Suprapubic skin (tissue), 4 donors: ENCODE data around the gene CALML5. TPM values are rescaled to one million over a fixed set of nuclear protein-coding genes. Genes with fewer than 3 reads are reported as not detected.
A peak's percentile ranks its signal among the peaks of the same experiment; 100 is the strongest.

Experiments
- DNase-seq, 2 donors: peaks; one replicate each; pipeline ENCODE4 v3.0.0-alpha.2; 2019; ENCODE audit warnings: low spot score in 2 of 2
- H3K27ac ChIP-seq: fragments of 200-600 bp; sonication (generic); one replicate; pipeline ENCODE4 v1.5.1; 2019
- H3K27me3 ChIP-seq: fragments of 200-600 bp; sonication (generic); one replicate; pipeline ENCODE4 v1.5.1; 2019
- H3K36me3 ChIP-seq: fragments of 200-600 bp; sonication (generic); one replicate; pipeline ENCODE4 v1.5.1; 2019
- H3K4me1 ChIP-seq: fragments of 200-600 bp; sonication (generic); one replicate; pipeline ENCODE4 v1.5.1; 2019
- H3K4me3 ChIP-seq: fragments of 200-600 bp; sonication (generic); one replicate; pipeline ENCODE4 v1.5.1; 2019; ENCODE audit warnings: mild to moderate bottlenecking
- H3K9me3 ChIP-seq: fragments of 200-600 bp; sonication (generic); one replicate; pipeline ENCODE4 v1.5.1; 2019
- CTCF ChIP-seq, 2 donors: fragments of 200-600 bp in 1 of 2; fragments of 450-650 bp in 1 of 2; sonication (generic) in 1 of 2; IDR thresholded peaks; one replicate each; pipeline ENCODE4 v1.5.1; 2016 to 2019; ENCODE audit warnings: antibody characterized with exemption in 2 of 2, mild to moderate bottlenecking in 1 of 2, moderate library complexity in 1 of 2
- EP300 ChIP-seq: sonication (generic); formaldehyde crosslinking; IDR thresholded peaks from one replicate; pipeline ENCODE4 v1.6.1; 2017; ENCODE audit warnings: antibody characterized with exemption
- POLR2A ChIP-seq, 2 donors: fragments of 450-650 bp; IDR thresholded peaks; one replicate each; pipeline ENCODE4 v1.6.1; 2017; ENCODE audit warnings: antibody characterized with exemption in 2 of 2, mild to moderate bottlenecking in 2 of 2, moderate library complexity in 2 of 2
- POLR2AphosphoS5 ChIP-seq, 3 donors: sonication (generic); formaldehyde crosslinking; IDR thresholded peaks; one replicate each; pipeline ENCODE4 v1.6.1; 2017; ENCODE audit warnings: antibody characterized with exemption in 3 of 3
- whole genome bisulfite sequencing: methylation state at CpG from one replicate; pipeline ENCODE4 v1.1.5; 2018; 5-methylcytosine and 5-hydroxymethylcytosine counted together
- total RNA-seq, 4 donors: library from RNA; depleted of rRNA; stranded (reverse); fragments of >200 nt; gene quantifications; one replicate each; pipeline ENCODE4 v1.1.0, GENCODE V29; 2016

The CALML5 gene
- total RNA-seq, 4 donors from 2014 or later: 429 to 3,135 (median 2,230) TPM

DNA sequence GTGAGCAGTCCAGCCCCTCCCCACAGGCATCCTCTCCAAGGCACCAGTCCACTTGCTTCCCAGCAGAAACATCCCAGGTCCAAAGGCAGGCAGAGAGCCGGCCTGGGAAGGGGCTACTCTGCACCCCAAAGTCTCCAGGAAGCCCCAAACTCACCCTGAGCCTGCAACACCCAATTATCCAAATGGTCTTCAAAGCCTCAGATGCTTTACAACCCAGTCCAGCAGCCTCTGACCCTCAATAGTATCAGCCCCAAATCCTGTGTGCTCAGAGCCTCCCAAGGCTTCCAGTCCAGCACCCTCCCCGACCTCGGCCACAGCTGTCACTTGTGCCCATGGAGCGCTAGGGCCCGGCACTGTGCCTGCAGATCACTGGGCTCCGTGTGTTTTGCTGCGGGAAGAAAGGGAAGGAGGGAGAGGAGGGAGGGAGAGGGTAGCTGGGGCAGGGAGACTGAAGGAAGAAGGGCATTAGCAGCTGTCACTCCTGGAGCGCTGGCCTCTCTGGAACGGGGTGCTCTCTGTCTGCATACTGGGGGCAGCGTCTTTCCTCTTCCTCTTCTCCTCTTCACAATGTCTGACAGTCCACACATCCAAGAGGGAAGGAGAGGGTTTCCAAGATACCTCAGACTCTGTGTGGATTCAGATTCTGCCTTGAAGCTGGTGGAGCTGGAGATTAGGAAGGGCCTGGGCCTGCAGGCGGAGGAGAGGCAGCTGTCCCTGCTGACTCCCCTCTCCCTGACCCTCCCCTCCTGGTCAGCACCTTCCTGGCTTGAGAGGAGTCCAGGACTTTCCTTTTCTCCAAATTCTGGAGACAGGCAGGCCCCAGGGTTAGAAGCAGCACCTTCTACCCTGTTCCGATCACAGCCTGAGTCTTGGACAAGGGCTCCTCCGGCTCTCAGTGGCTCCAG is 13.2 kb downstream of the CALML5 start:
- 84% methylated on average over 11 of the region's 13 CpGs for WGBS
- TF ChIP-seq POLR2A (IDR thresholded peaks at IDR 0.05): no peak
- H3K27ac ChIP-seq: peak overlapping the region; percentile 42
- peak in 1 of 2 donors; percentile 62 for DNase-seq
- peak overlapping the region; percentile 2 for H3K4me3 ChIP-seq
- no peaks in the 10 kb centered on the region for H3K36me3 ChIP-seq
- H3K27me3 ChIP-seq: no peaks in the 10 kb centered on the region
- H3K9me3 ChIP-seq: no peaks in the 10 kb centered on the region
- peaks cover 20% of the 10 kb centered on the region for H3K4me1 ChIP-seq

GRCh38 chr10:5485290-5485689 is 14.1 kb downstream of the CALML5 start:
- H3K9me3 ChIP-seq: no peaks in the 10 kb centered on the region
- no peak overlapping the region for H3K4me3 ChIP-seq
- 95% methylated on average over 14 of the region's 14 CpGs for WGBS
- H3K36me3 ChIP-seq: no peaks in the 10 kb centered on the region
- no peak for TF ChIP-seq POLR2A (IDR thresholded peaks at IDR 0.05)
- TF ChIP-seq POLR2AphosphoS5 (IDR thresholded peaks at IDR 0.05): no peak
- TF ChIP-seq EP300: no peak
- TF ChIP-seq CTCF (IDR thresholded peaks at IDR 0.05): no peak
- no peak overlapping the region for H3K27ac ChIP-seq
- peak in 1 of 2 donors; percentile 54 for DNase-seq
- H3K27me3 ChIP-seq: no peaks in the 10 kb centered on the region
- H3K4me1 ChIP-seq: peaks cover 20% of the 10 kb centered on the region

DNA sequence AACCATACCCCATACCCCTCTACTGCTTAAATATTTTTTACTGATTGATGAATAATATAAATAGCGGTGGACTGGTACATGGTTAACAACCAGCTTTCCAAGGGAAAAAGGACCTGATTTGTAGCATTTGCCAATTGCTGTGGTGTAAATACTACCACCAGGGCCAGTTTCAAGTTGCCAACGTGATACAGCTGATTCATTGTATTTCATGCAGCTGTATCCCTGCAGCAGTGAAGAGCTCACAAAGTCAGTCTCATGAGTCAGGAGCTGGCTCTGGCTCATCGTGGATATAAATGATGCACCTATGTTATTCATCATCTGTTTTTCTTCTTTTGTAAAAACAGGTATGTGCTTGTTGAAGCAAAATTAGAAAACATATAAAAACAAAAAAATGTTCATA is 15.2 kb downstream of the CALML5 start:
- Histone ChIP-seq H3K36me3 (no peaks in the 10 kb centered on the region), H3K27ac (no peak overlapping the region), H3K9me3 (no peaks in the 10 kb centered on the region), H3K27me3 (no peaks in the 10 kb centered on the region), H3K4me3 (no peak overlapping the region), H3K4me1 (peaks cover 16% of the 10 kb centered on the region)
- TF ChIP-seq POLR2AphosphoS5 (IDR thresholded peaks at IDR 0.05) (no peak), POLR2A (IDR thresholded peaks at IDR 0.05) (no peak), EP300 (no peak), CTCF (IDR thresholded peaks at IDR 0.05) (no peak)
- WGBS: 43% methylated on average over 3 of the region's 3 CpGs
- DNase-seq: no peak

DNA sequence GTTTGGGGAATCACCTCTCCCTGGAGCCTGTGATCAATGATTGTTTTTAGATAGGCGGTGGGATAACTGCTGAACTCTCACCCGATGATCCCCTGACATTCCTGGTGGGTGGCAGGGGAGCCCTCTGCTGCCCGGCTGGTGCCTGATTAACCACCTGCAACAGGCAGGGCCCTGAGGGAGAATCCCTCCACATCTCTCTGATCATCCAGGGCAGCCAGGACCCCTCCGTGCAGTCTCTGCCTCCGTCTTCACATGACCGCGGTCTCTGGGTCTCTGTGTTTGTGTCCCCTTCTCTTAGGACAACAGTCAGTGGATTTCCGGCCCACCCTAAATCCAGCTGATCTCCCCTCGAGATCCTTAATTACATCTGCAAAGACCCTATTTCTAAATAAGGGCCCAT is 17.4 kb downstream of the CALML5 start:
- H3K27me3 ChIP-seq: no peaks in the 10 kb centered on the region
- WGBS: 93% methylated on average over 9 of the region's 9 CpGs
- H3K4me1 ChIP-seq: peaks cover 13% of the 10 kb centered on the region
- TF ChIP-seq EP300 (no peak), POLR2A (IDR thresholded peaks at IDR 0.05) (no peak), POLR2AphosphoS5 (IDR thresholded peaks at IDR 0.05) (no peak), CTCF (IDR thresholded peaks at IDR 0.05) (no peak)
- DNase-seq: no peak
- H3K4me3 ChIP-seq: no peak overlapping the region
- H3K27ac ChIP-seq: no peak overlapping the region
- H3K9me3 ChIP-seq: no peaks in the 10 kb centered on the region
- no peaks in the 10 kb centered on the region for H3K36me3 ChIP-seq

DNA sequence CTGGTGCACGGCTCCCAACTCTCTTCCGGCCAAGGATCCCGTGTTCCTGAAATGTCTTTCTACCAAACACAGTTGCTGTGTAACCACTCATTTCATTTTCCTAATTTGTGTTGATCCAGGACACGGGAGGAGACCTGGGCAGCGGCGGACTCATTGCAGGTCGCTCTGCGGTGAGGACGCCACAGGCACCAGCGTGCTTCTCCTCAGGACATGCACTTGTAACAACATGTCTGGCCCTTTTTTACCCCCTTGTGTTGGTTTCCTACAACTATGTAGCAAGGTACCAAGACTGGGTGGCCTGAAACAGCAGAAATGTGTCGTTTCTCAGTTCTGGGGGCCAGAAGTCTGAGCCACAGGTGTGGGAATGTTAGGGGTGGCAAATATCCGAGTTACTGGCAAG is 18.2 kb downstream of the CALML5 start:
- no peak overlapping the region for H3K27ac ChIP-seq
- no peaks in the 10 kb centered on the region for H3K36me3 ChIP-seq
- peaks cover 4% of the 10 kb centered on the region for H3K4me1 ChIP-seq
- DNase-seq: no peak
- no peak for TF ChIP-seq POLR2AphosphoS5 (IDR thresholded peaks at IDR 0.05)
- no peak for TF ChIP-seq CTCF (IDR thresholded peaks at IDR 0.05)
- TF ChIP-seq POLR2A (IDR thresholded peaks at IDR 0.05): no peak
- TF ChIP-seq EP300: no peak
- no peak overlapping the region for H3K4me3 ChIP-seq
- H3K27me3 ChIP-seq: no peaks in the 10 kb centered on the region
- 82% methylated on average over 12 of the region's 12 CpGs for WGBS
- H3K9me3 ChIP-seq: no peaks in the 10 kb centered on the region
